Stimulated activated CD8-positive, alpha-beta memory T cell treated with anti-CD3 and anti-CD28 coated beads, Interleukin-15, amount 100 ng/mL, for 1 hour (primary cell): Measurements from ENCODE around the gene SKAP2.

ENCODE experiments used
- DNase-seq: peaks from one replicate; pipeline ENCODE4 v3.0.0-alpha.2; 2020; ENCODE audit warnings: low read depth

Gene SKAP2

GRCh38 chr7:26694141-26694540 is 170.2 kb downstream of the SKAP2 start:
- no peak for DNase-seq

- no peak for DNase-seq
Observed at GRCh38 chr7:26691886-26692285, 172.5 kb downstream of the SKAP2 start.

GRCh38 chr7:26691406-26691805 is 173.0 kb downstream of the SKAP2 start:
- DNase-seq = no peak

- no peak for DNase-seq
Observed at GRCh38 chr7:26690135-26690805, 174.1 kb downstream of the SKAP2 start.

GRCh38 chr7:26688936-26689506 is 175.4 kb downstream of the SKAP2 start:
- no peak for DNase-seq

- DNase-seq = no peak
Observed at GRCh38 chr7:26688388-26688787, 176.0 kb downstream of the SKAP2 start.

- no peak for DNase-seq
Observed at GRCh38 chr7:26687032-26687431, 177.4 kb downstream of the SKAP2 start.

- DNase-seq = no peak
Observed at GRCh38 chr7:26686448-26686981, 177.9 kb downstream of the SKAP2 start.

- DNase-seq = no peak
Observed at GRCh38 chr7:26685606-26686005, 178.8 kb downstream of the SKAP2 start.

GRCh38 chr7:26684447-26684846 is 179.9 kb downstream of the SKAP2 start:
- DNase-seq = no peak

- DNase-seq = no peak
Observed at GRCh38 chr7:26683277-26683676, 181.1 kb downstream of the SKAP2 start.

- DNase-seq = no peak
Observed at GRCh38 chr7:26681819-26682418, 182.5 kb downstream of the SKAP2 start.

- DNase-seq = no peak
Observed at GRCh38 chr7:26680587-26680986, 183.8 kb downstream of the SKAP2 start.

- no peak for DNase-seq
Observed at GRCh38 chr7:26675143-26675887, 189.1 kb downstream of the SKAP2 start.

GRCh38 chr7:26673858-26674257 is 190.5 kb downstream of the SKAP2 start:
- DNase-seq = no peak

- DNase-seq = no peak
Observed at GRCh38 chr7:26673271-26673670, 191.1 kb downstream of the SKAP2 start.

GRCh38 chr7:26670841-26671240 is 193.5 kb downstream of the SKAP2 start:
- DNase-seq = no peak

- no peak for DNase-seq
Observed at GRCh38 chr7:26670290-26670689, 194.1 kb downstream of the SKAP2 start.

GRCh38 chr7:26668821-26669220 is 195.6 kb downstream of the SKAP2 start:
- no peak for DNase-seq

- peak; percentile 13 for DNase-seq
Observed at GRCh38 chr7:26667514-26668133, 196.8 kb downstream of the SKAP2 start.

GRCh38 chr7:26664735-26665416 is 199.5 kb downstream of the SKAP2 start:
- DNase-seq = no peak

- DNase-seq = no peak
Observed at GRCh38 chr7:26664274-26664673, 200.1 kb downstream of the SKAP2 start.
